SK-N-SH (cell line): ENCODE data around the gene GLS.

Experiments
- EP300 ChIP-seq, 2 experiments: IDR thresholded peaks; 2 replicates each; pipeline versions ENCODE4 v1.4.0 to v1.6.1; 2012; ENCODE audit warnings: borderline replicate concordance in 1 of 2, low read depth in 1 of 2, low read length in 1 of 2
- EZH2phosphoT487 ChIP-seq: fragments of 200-600 bp; sonication (generic); IDR thresholded peaks from 2 replicates; pipeline ENCODE4 v1.6.1; 2017; ENCODE audit warnings: low read depth, mixed run types, mild to moderate bottlenecking, antibody characterized with exemption, moderate library complexity, borderline replicate concordance
- GATA2 ChIP-seq: sonication (generic); formaldehyde crosslinking; IDR thresholded peaks from 2 replicates; pipeline ENCODE4 v1.5.0; 2020; ENCODE audit warnings: mild to moderate bottlenecking, missing genetic modification reagents
- POLR2AphosphoS5 ChIP-seq: IDR thresholded peaks from 2 replicates; pipeline ENCODE4 v1.6.1; 2012; ENCODE audit warnings: low read depth, low read length
- RAD21 ChIP-seq: IDR thresholded peaks from 2 replicates; pipeline ENCODE4 v1.6.1; 2012; ENCODE audit warnings: mild to moderate bottlenecking, low read length
- RCOR1 ChIP-seq: fragments of 150-350 bp; IDR thresholded peaks from 2 replicates; pipeline ENCODE4 v1.6.1; 2017; ENCODE audit warnings: antibody characterized with exemption, low read length
- RFX5 ChIP-seq: IDR thresholded peaks from 2 replicates; pipeline ENCODE4 v1.6.1; 2012; ENCODE audit warnings: mild to moderate bottlenecking, improper control_type of control experiment, low read length
- SMC3 ChIP-seq: IDR thresholded peaks from 2 replicates; pipeline ENCODE4 v1.6.1; 2012; ENCODE audit warnings: low read depth, low read length, improper control_type of control experiment
- TCF12 ChIP-seq: IDR thresholded peaks from 2 replicates; pipeline ENCODE4 v1.4.0; 2012
- TF ChIP-seq, protein P1 (sequence below): fragments of 200-600 bp; sonication (generic); IDR thresholded peaks from 2 replicates; pipeline ENCODE4 v1.6.1; 2017; ENCODE audit warnings: antibody characterized with exemption, mild to moderate bottlenecking, moderate library complexity
- TF ChIP-seq, protein P2 (sequence below): IDR thresholded peaks from 2 replicates; pipeline ENCODE4 v1.4.0; 2012; ENCODE audit warnings: low read depth, borderline replicate concordance
- TF ChIP-seq, protein P3 (sequence below): IDR thresholded peaks from 2 replicates; pipeline ENCODE4 v1.4.0; 2012; ENCODE audit warnings: low read depth
- TF ChIP-seq, protein P4 (sequence below): IDR thresholded peaks from 2 replicates; pipeline ENCODE4 v1.6.1; 2012; ENCODE audit warnings: mild to moderate bottlenecking, low read depth, low read length, moderate library complexity

DNA sequence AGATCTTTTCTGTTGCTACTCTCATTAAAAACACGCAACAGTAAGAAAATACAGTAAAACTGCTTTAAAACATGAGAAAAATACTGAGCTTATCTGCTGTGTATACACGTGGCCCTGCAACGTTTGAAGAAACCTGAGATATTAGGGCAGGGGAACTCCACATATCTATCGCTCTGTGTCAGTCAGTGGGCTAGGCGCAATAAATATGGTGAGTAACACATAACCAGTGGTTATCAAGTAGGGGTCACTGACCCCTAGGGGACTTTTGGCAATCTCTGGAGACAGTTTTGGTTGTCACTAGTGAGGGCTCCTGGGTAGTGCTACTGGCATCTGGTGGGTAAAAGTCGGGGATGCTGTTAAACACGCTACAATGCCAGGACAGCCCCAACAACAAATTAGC, 118.4 kb downstream of the GLS start:
- TF ChIP-seq RAD21 = no peak
- TF ChIP-seq, protein P1, sequence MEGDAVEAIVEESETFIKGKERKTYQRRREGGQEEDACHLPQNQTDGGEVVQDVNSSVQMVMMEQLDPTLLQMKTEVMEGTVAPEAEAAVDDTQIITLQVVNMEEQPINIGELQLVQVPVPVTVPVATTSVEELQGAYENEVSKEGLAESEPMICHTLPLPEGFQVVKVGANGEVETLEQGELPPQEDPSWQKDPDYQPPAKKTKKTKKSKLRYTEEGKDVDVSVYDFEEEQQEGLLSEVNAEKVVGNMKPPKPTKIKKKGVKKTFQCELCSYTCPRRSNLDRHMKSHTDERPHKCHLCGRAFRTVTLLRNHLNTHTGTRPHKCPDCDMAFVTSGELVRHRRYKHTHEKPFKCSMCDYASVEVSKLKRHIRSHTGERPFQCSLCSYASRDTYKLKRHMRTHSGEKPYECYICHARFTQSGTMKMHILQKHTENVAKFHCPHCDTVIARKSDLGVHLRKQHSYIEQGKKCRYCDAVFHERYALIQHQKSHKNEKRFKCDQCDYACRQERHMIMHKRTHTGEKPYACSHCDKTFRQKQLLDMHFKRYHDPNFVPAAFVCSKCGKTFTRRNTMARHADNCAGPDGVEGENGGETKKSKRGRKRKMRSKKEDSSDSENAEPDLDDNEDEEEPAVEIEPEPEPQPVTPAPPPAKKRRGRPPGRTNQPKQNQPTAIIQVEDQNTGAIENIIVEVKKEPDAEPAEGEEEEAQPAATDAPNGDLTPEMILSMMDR = no peak
- no peak for TF ChIP-seq EZH2phosphoT487
- TF ChIP-seq, protein P2, sequence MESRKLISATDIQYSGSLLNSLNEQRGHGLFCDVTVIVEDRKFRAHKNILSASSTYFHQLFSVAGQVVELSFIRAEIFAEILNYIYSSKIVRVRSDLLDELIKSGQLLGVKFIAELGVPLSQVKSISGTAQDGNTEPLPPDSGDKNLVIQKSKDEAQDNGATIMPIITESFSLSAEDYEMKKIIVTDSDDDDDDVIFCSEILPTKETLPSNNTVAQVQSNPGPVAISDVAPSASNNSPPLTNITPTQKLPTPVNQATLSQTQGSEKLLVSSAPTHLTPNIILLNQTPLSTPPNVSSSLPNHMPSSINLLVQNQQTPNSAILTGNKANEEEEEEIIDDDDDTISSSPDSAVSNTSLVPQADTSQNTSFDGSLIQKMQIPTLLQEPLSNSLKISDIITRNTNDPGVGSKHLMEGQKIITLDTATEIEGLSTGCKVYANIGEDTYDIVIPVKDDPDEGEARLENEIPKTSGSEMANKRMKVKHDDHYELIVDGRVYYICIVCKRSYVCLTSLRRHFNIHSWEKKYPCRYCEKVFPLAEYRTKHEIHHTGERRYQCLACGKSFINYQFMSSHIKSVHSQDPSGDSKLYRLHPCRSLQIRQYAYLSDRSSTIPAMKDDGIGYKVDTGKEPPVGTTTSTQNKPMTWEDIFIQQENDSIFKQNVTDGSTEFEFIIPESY = no peak
- no peak for TF ChIP-seq POLR2AphosphoS5
- no peak for TF ChIP-seq RFX5
- TF ChIP-seq, protein P3, sequence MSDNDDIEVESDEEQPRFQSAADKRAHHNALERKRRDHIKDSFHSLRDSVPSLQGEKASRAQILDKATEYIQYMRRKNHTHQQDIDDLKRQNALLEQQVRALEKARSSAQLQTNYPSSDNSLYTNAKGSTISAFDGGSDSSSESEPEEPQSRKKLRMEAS = no peak
- TF ChIP-seq SMC3 = no peak
- TF ChIP-seq GATA2 (CRISPR knock-in tag) = no peak
- no peak for TF ChIP-seq EP300 (IDR thresholded peaks at IDR 0.05; ENCODE audit: borderline replicate concordance in 1 of 2, low read depth in 1 of 2, low read length in 1 of 2)
- no peak for TF ChIP-seq TCF12
- no peak for TF ChIP-seq RCOR1
- TF ChIP-seq, protein P4, sequence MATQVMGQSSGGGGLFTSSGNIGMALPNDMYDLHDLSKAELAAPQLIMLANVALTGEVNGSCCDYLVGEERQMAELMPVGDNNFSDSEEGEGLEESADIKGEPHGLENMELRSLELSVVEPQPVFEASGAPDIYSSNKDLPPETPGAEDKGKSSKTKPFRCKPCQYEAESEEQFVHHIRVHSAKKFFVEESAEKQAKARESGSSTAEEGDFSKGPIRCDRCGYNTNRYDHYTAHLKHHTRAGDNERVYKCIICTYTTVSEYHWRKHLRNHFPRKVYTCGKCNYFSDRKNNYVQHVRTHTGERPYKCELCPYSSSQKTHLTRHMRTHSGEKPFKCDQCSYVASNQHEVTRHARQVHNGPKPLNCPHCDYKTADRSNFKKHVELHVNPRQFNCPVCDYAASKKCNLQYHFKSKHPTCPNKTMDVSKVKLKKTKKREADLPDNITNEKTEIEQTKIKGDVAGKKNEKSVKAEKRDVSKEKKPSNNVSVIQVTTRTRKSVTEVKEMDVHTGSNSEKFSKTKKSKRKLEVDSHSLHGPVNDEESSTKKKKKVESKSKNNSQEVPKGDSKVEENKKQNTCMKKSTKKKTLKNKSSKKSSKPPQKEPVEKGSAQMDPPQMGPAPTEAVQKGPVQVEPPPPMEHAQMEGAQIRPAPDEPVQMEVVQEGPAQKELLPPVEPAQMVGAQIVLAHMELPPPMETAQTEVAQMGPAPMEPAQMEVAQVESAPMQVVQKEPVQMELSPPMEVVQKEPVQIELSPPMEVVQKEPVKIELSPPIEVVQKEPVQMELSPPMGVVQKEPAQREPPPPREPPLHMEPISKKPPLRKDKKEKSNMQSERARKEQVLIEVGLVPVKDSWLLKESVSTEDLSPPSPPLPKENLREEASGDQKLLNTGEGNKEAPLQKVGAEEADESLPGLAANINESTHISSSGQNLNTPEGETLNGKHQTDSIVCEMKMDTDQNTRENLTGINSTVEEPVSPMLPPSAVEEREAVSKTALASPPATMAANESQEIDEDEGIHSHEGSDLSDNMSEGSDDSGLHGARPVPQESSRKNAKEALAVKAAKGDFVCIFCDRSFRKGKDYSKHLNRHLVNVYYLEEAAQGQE = no peak
